Caco-2 (cell line): ENCODE data around the gene GPC1. TPM values are rescaled to one million over a fixed set of nuclear protein-coding genes. Genes with fewer than 3 reads are reported as not detected.

Experiments used
- BruUV-seq: library from RNA; stranded (reverse); fragments of 400-500 nt; replicated peaks from 2 replicates; lab custom pipeline; 2021; lab: Mats Ljungman, UMichigan
- CTCF ChIA-PET: fragments of 300-600 bp; sonication (Branson Sonifier 250); formaldehyde crosslinking; loops from one replicate; lab custom pipeline; 2022; ENCODE audit warnings: antibody characterized with exemption; lab: Charles Lee
- POLR2A ChIA-PET: fragments of 300-600 bp; sonication (Branson Sonifier 250); formaldehyde crosslinking; loops from one replicate; lab custom pipeline; 2022; ENCODE audit warnings: antibody characterized with exemption; lab: Charles Lee
- DNase-seq, 2 experiments: peaks; one replicate each; pipeline versions ENCODE4 v3.0.0 to v3.0.0-alpha.2; 2020 to 2022
- H3K27me3 ChIP-seq: replicated peaks from 2 replicates; pipeline ENCODE4 v1.6.0; 2011; ENCODE audit warnings: low read length; ENCODE audit not compliant: control insufficient read depth, insufficient read depth
- H3K36me3 ChIP-seq: 2 replicates; pipeline ENCODE4 v1.5.1; 2011; ENCODE audit warnings: low read length; ENCODE audit not compliant: control insufficient read depth, insufficient read depth
- H3K4me1 ChIP-seq: fragments of 250-450 bp; sonication (Bioruptor Pico); 2 replicates; pipeline ENCODE4 v1.5.1; 2020; ENCODE audit warnings: mild to moderate bottlenecking
- H3K4me3 ChIP-seq: 2 replicates; pipeline ENCODE4 v1.5.1; 2011; ENCODE audit warnings: low read depth, mild to moderate bottlenecking, control low read depth, low read length
- H3K9me3 ChIP-seq: fragments of 250-450 bp; sonication (Bioruptor Pico); 2 replicates; pipeline ENCODE4 v1.5.1; 2020; ENCODE audit warnings: mild to moderate bottlenecking, moderate library complexity
- H3K27ac Mint-ChIP-seq: one replicate; pipeline ENCODE4 v1.8.0; 2022; ENCODE audit warnings: mixed read lengths; ENCODE audit not compliant: unreplicated experiment
- H3K27me3 Mint-ChIP-seq: one replicate; pipeline ENCODE4 v1.8.0; 2022; ENCODE audit warnings: mixed read lengths; ENCODE audit not compliant: insufficient read depth, unreplicated experiment
- H3K36me3 Mint-ChIP-seq: one replicate; pipeline ENCODE4 v1.8.0; 2022; ENCODE audit warnings: mild to moderate bottlenecking, mixed read lengths; ENCODE audit not compliant: insufficient read depth, unreplicated experiment
- H3K4me1 Mint-ChIP-seq: one replicate; pipeline ENCODE4 v1.8.0; 2022; ENCODE audit warnings: low read depth, mixed read lengths; ENCODE audit not compliant: unreplicated experiment
- H3K4me3 Mint-ChIP-seq: one replicate; pipeline ENCODE4 v1.8.0; 2022; ENCODE audit warnings: mild to moderate bottlenecking, moderate library complexity, mixed read lengths; ENCODE audit not compliant: unreplicated experiment
- H3K9me3 Mint-ChIP-seq: one replicate; pipeline ENCODE4 v1.8.0; 2022; ENCODE audit warnings: mixed read lengths; ENCODE audit not compliant: unreplicated experiment
- intact Hi-C: fragments of 100-400 bp; cut with micrococcal nuclease; formaldehyde crosslinking; loops from one replicate; pipeline ENCODE4 v1.10.0; 2022; ENCODE audit not compliant: unreplicated experiment
- total RNA-seq: library from RNA; stranded (reverse); gene quantifications from 2 replicates; pipeline ENCODE4 v1.2.3, GENCODE V29; 2022
- TF ChIP-seq, protein P1 (sequence below), 2 experiments: fragments of 200-600 bp in 1 of 2; IDR thresholded peaks; 1 replicate in 1 of 2; 2 replicates in 1 of 2; pipeline versions ENCODE4 v1.5.1 to v1.8.0; 2011 to 2022; ENCODE audit warnings: antibody characterized with exemption in 1 of 2, control low read depth in 1 of 2, inconsistent platforms in 1 of 2, low read depth in 1 of 2, low read length in 1 of 2, mild to moderate bottlenecking in 1 of 2, moderate library complexity in 1 of 2; ENCODE audit not compliant: insufficient read depth in 1 of 2, severe bottlenecking in 1 of 2, unreplicated experiment in 1 of 2

Gene GPC1
- total RNA-seq, 1 experiment from 2014 or later = 45.2 TPM

GRCh38 chr2:240392084-240392947, 43.1 kb upstream of the GPC1 start:
- ChIA-PET POLR2A (interaction anchor here (0.6 kb wide), 1 partner anchor 160 kb away, joined by 3 read pairs; no protein-coding TSS in a partner anchor), CTCF (no interaction called here)
- no peak for DNase-seq
- no peaks in the 10 kb centered on the region for H3K36me3 Mint-ChIP-seq
- Histone ChIP-seq H3K4me1 (no peaks in the 10 kb centered on the region), H3K4me3 (no peak overlapping the region), H3K27me3 (no peaks in the 10 kb centered on the region), H3K9me3 (no peaks in the 10 kb centered on the region), H3K36me3 (no peaks in the 10 kb centered on the region)
- intact Hi-C loops = no loop called here
- no peaks in the 10 kb centered on the region for H3K27me3 Mint-ChIP-seq
- no peak overlapping the region for H3K4me3 Mint-ChIP-seq
- H3K4me1 Mint-ChIP-seq = no peaks in the 10 kb centered on the region
- TF ChIP-seq, protein P1, sequence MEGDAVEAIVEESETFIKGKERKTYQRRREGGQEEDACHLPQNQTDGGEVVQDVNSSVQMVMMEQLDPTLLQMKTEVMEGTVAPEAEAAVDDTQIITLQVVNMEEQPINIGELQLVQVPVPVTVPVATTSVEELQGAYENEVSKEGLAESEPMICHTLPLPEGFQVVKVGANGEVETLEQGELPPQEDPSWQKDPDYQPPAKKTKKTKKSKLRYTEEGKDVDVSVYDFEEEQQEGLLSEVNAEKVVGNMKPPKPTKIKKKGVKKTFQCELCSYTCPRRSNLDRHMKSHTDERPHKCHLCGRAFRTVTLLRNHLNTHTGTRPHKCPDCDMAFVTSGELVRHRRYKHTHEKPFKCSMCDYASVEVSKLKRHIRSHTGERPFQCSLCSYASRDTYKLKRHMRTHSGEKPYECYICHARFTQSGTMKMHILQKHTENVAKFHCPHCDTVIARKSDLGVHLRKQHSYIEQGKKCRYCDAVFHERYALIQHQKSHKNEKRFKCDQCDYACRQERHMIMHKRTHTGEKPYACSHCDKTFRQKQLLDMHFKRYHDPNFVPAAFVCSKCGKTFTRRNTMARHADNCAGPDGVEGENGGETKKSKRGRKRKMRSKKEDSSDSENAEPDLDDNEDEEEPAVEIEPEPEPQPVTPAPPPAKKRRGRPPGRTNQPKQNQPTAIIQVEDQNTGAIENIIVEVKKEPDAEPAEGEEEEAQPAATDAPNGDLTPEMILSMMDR (IDR thresholded peaks at IDR 0.05; ENCODE audit: insufficient read depth in 1 of 2, low read depth in 1 of 2, low read length in 1 of 2, severe bottlenecking in 1 of 2, unreplicated experiment in 1 of 2) = no peak
- no TSS peak for BruUV-seq
- H3K9me3 Mint-ChIP-seq = no peaks in the 10 kb centered on the region
- H3K27ac Mint-ChIP-seq = no peak overlapping the region

- H3K36me3 Mint-ChIP-seq = no peaks in the 10 kb centered on the region
- H3K4me1 Mint-ChIP-seq = no peaks in the 10 kb centered on the region
- no peak overlapping the region for H3K27ac Mint-ChIP-seq
- H3K9me3 Mint-ChIP-seq = no peaks in the 10 kb centered on the region
- H3K9me3 ChIP-seq = no peaks in the 10 kb centered on the region
- H3K4me1 ChIP-seq = no peaks in the 10 kb centered on the region
- BruUV-seq = no TSS peak
- H3K4me3 Mint-ChIP-seq = no peak overlapping the region
- H3K4me3 ChIP-seq = no peak overlapping the region
- H3K27me3 Mint-ChIP-seq = no peaks in the 10 kb centered on the region
- H3K36me3 ChIP-seq = no peaks in the 10 kb centered on the region
- no peaks in the 10 kb centered on the region for H3K27me3 ChIP-seq
- TF ChIP-seq, protein P1 (IDR thresholded peaks at IDR 0.05; ENCODE audit: insufficient read depth in 1 of 2, low read depth in 1 of 2, low read length in 1 of 2, severe bottlenecking in 1 of 2, unreplicated experiment in 1 of 2) = no peak
- ChIA-PET POLR2A (interaction anchor here (0.6 kb wide), 1 partner anchor 161 kb away, joined by 3 read pairs; no protein-coding TSS in a partner anchor), CTCF (no interaction called here)
- no peak for DNase-seq
- intact Hi-C loops = no loop called here
These were observed 42.3 kb upstream of the GPC1 start for GRCh38 chr2:240392948-240393830.

DNA sequence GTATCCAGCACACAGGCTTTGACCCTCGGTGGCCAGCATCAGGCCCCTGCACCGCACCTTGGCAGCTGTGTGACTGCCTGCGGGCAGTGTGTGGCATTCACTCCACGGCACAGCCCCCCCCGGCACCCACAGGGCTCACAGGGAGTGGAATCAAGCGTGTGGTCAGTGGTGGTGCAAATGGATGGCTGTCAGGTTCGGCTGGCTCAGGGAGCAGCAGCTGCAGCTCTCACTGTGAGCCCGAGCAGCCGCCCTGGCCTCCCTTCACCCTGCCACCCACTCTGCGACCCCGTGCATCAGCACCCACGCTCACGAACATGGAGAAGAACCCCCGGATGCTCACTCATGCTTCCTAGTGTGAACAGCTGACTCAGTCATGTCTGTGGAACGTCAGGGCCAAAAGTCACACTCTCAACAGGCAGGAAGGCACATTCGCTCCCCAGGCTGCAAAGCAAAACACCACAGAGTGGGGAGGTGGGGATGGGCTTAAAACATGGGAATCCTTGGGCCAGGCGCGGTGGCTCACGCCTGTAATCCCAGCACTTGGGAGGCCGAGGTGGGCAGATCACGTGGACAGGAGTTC, 41.5 kb upstream of the GPC1 start:
- CTCF ChIA-PET = interaction anchor here (0.6 kb wide), 1 partner anchor 215 kb away, joined by 3 read pairs; no protein-coding TSS in a partner anchor
- Histone ChIP-seq H3K27me3 (no peaks in the 10 kb centered on the region), H3K4me3 (no peak overlapping the region), H3K9me3 (no peaks in the 10 kb centered on the region), H3K4me1 (no peaks in the 10 kb centered on the region), H3K36me3 (no peaks in the 10 kb centered on the region)
- intact Hi-C loops = no loop called here
- Mint-ChIP-seq H3K27me3 (no peaks in the 10 kb centered on the region), H3K9me3 (no peaks in the 10 kb centered on the region), H3K4me1 (no peaks in the 10 kb centered on the region), H3K27ac (no peak overlapping the region), H3K4me3 (no peak overlapping the region), H3K36me3 (no peaks in the 10 kb centered on the region)
- TF ChIP-seq, protein P1 (IDR thresholded peaks at IDR 0.05; ENCODE audit: insufficient read depth in 1 of 2, low read depth in 1 of 2, low read length in 1 of 2, severe bottlenecking in 1 of 2, unreplicated experiment in 1 of 2) = no peak
- BruUV-seq = no TSS peak
- POLR2A ChIA-PET = no interaction called here
- DNase-seq = no peak
